EH (cell line): ENCODE measurements around the gene DTX3L.
A peak's percentile ranks its signal among the peaks of the same experiment; 100 is the strongest.

ENCODE experiments used
- DNase-seq: peaks from one replicate; pipeline ENCODE4 v3.0.0-alpha.2; 2015; ENCODE audit warnings: low read depth

Gene DTX3L

GRCh38 chr3:122564155-122564912 lies at the start of gene DTX3L, which contains the start of gene PARP9:
TSS of gene DTX3L (plus strand) at chr3:122564338. CDS start at chr3:122564427, 89 bp downstream.
TSS of gene PARP9 (minus strand) at chr3:122564300. CDS start at chr3:122559620, 4,680 bp downstream.
- DNase-seq: peak; percentile 87

GRCh38 chr3:122515020-122515468 lies 49.1 kb upstream of the DTX3L start:
- no peak for DNase-seq

GRCh38 chr3:122515870-122516269 lies 48.3 kb upstream of the DTX3L start:
- DNase-seq: no peak

GRCh38 chr3:122516846-122517360 lies 47.2 kb upstream of the DTX3L start:
- no peak for DNase-seq

- peak; percentile 19 for DNase-seq
Observed at GRCh38 chr3:122519693-122520092, 44.4 kb upstream of the DTX3L start.

GRCh38 chr3:122520861-122521260 lies 43.3 kb upstream of the DTX3L start:
- DNase-seq: no peak

- DNase-seq: no peak
Observed at GRCh38 chr3:122523317-122523716, 40.8 kb upstream of the DTX3L start.

- DNase-seq: no peak
Observed at GRCh38 chr3:122530164-122530563, 34.0 kb upstream of the DTX3L start.

- no peak for DNase-seq
Observed at GRCh38 chr3:122533480-122533879, 30.7 kb upstream of the DTX3L start.

- peak; percentile 86 for DNase-seq
Observed at GRCh38 chr3:122533931-122534334, 30.2 kb upstream of the DTX3L start.

- no peak for DNase-seq
Observed at GRCh38 chr3:122535964-122536631, 28.0 kb upstream of the DTX3L start.

GRCh38 chr3:122536632-122537001 lies 27.5 kb upstream of the DTX3L start:
- DNase-seq: no peak

- DNase-seq: no peak
Observed at GRCh38 chr3:122538956-122539490, 25.1 kb upstream of the DTX3L start.

GRCh38 chr3:122546151-122546550 lies 18.0 kb upstream of the DTX3L start:
- no peak for DNase-seq

- DNase-seq: no peak
Observed at GRCh38 chr3:122548076-122548475, 16.1 kb upstream of the DTX3L start.

- no peak for DNase-seq
Observed at GRCh38 chr3:122548619-122549018, 15.5 kb upstream of the DTX3L start.

- DNase-seq: no peak
Observed at GRCh38 chr3:122553171-122553570, 11.0 kb upstream of the DTX3L start.

- no peak for DNase-seq
Observed at GRCh38 chr3:122555275-122556071, 8.7 kb upstream of the DTX3L start.

GRCh38 chr3:122557356-122557755 lies 6.8 kb upstream of the DTX3L start:
- no peak for DNase-seq

GRCh38 chr3:122558605-122559004 lies 5.5 kb upstream of the DTX3L start:
- no peak for DNase-seq

- no peak for DNase-seq
Observed at GRCh38 chr3:122559906-122560305, 4.2 kb upstream of the DTX3L start.

GRCh38 chr3:122560680-122561079 lies 3.5 kb upstream of the DTX3L start:
- DNase-seq: peak; percentile 63
